ENCODE measurements around the gene SPOCD1.

- TF ChIP-seq CTCF (IDR thresholded peaks at IDR 0.05; ENCODE audit: insufficient read depth, low read length) (no peak), SPI1 (IDR thresholded peaks at IDR 0.05; ENCODE audit: borderline replicate concordance, low read depth) (no peak), POLR2AphosphoS5 (IDR thresholded peaks at IDR 0.05; ENCODE audit: low read depth) (no peak), REST (IDR thresholded peaks at IDR 0.05; ENCODE audit: insufficient replicate concordance, low read depth) (no peak), GABPA (IDR thresholded peaks at IDR 0.05; ENCODE audit: low read depth) (no peak)
Observed at GRCh38 chr1:31793586-31794285, 22.1 kb downstream of the SPOCD1 start.

Measured in HL-60 (cell line).